Transverse colon (tissue), 4 donors: ENCODE measurements around the gene JHY. TPM values are rescaled to one million over a fixed set of nuclear protein-coding genes. Genes with fewer than 3 reads are reported as not detected.

Experiments used
- DNase-seq: peaks from one replicate; pipeline ENCODE4 v3.0.0-alpha.2; 2019
- H3K27ac ChIP-seq, 4 donors: fragments of 200-600 bp; sonication (generic); 2 replicates each; pipeline ENCODE4 v1.5.1; 2016 to 2018; ENCODE audit warnings: inconsistent platforms in 4 of 4
- H3K27me3 ChIP-seq: fragments of 200-600 bp; sonication (generic); 2 replicates; pipeline ENCODE4 v1.5.1; 2017; ENCODE audit warnings: inconsistent platforms
- H3K36me3 ChIP-seq, 4 donors: fragments of 200-600 bp; sonication (generic); 2 replicates each; pipeline ENCODE4 v1.5.1; 2017 to 2019; ENCODE audit warnings: inconsistent platforms in 4 of 4
- H3K4me1 ChIP-seq, 4 donors: fragments of 200-600 bp; sonication (generic); 2 replicates each; pipeline ENCODE4 v1.5.1; 2017 to 2020; ENCODE audit warnings: inconsistent platforms in 4 of 4
- H3K4me3 ChIP-seq, 4 donors: fragments of 200-600 bp; sonication (generic); 1 replicate in 1 of 4; 2 replicates in 3 of 4; pipeline versions ENCODE4 v1.5.1 to v1.6.1; 2017 to 2019; ENCODE audit warnings: inconsistent platforms in 4 of 4
- H3K9me3 ChIP-seq, 2 donors: fragments of 200-600 bp; sonication (generic); 2 replicates each; pipeline ENCODE4 v1.5.1; 2017 to 2019; ENCODE audit warnings: inconsistent platforms in 2 of 2
- EP300 ChIP-seq: sonication (generic); formaldehyde crosslinking; IDR thresholded peaks from one replicate; pipeline ENCODE4 v1.6.1; 2017; ENCODE audit warnings: antibody characterized with exemption, low read depth
- POLR2A ChIP-seq: fragments of 450-650 bp; IDR thresholded peaks from one replicate; pipeline ENCODE4 v1.6.1; 2016; ENCODE audit warnings: antibody characterized with exemption, mild to moderate bottlenecking, moderate library complexity
- POLR2AphosphoS5 ChIP-seq, 3 donors: sonication (generic); formaldehyde crosslinking; IDR thresholded peaks; one replicate each; pipeline ENCODE4 v1.6.1; 2016; ENCODE audit warnings: antibody characterized with exemption in 3 of 3
- WGBS, 2 donors: methylation state at CpG; one replicate each; pipeline ENCODE4 v1.1.5; 2018; ENCODE audit warnings: low coverage in 1 of 2; 5-methylcytosine and 5-hydroxymethylcytosine counted together
- in situ Hi-C, 4 donors: fragments of 200-750 bp; cut with MboI; loops; one replicate each; pipeline versions ENCODE4 v1.15.0 to v1.15.1; 2017; ENCODE audit warnings: low sequenced_read_pairs in 3 of 4, low pct_ligation_motif_present in 1 of 4, low pct_unique_long_range_greater_than_20kb in 1 of 4
- intact Hi-C: fragments of 100-400 bp; cut with DNase I; formaldehyde crosslinking; loops from one replicate; pipeline ENCODE4 v1.15.1; 2023; ENCODE audit warnings: low total_unique reads
- total RNA-seq, 4 donors: library from RNA; depleted of rRNA; stranded (reverse); fragments of >200 nt; gene quantifications; one replicate each; pipeline ENCODE4 v1.1.0, GENCODE V29; 2016
- TF ChIP-seq, protein P1 (sequence below), 5 experiments: fragments of 200-600 bp in 3 of 5; fragments of 450-650 bp in 2 of 5; sonication (generic) in 3 of 5; IDR thresholded peaks; 1 replicate in 2 of 5; 2 replicates in 3 of 5; pipeline ENCODE4 v1.5.1; 2016 to 2017; ENCODE audit warnings: antibody characterized with exemption in 5 of 5, inconsistent platforms in 3 of 5, mild to moderate bottlenecking in 2 of 5, moderate library complexity in 1 of 5

JHY gene
- total RNA-seq, 4 donors from 2014 or later = 2.0 to 5.2 (median 4.4) TPM; not detected in 1

DNA sequence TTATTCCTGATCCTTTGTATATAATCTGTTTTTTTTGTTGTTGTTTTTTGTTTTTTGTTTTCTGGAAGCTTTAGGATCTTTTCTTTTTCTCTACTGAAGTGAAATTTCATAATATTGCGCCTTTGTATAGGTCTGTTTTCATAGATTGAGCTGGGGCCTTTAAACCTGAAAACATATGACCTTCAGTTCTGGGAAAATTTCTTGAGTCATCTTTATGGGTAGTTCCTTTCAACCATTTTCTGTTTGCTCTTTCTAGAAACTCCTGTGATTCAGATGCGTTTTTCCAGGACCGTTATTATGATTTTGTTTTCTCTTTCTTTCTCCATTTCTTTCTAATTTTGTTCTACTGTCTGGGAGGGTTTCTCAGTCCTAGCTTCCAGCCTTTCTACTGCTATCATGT, 55.4 kb downstream of the JHY start:
- Histone ChIP-seq H3K27me3 (no peaks in the 10 kb centered on the region), H3K4me1 (no peaks in the 10 kb centered on the region), H3K9me3 (no peaks in the 10 kb centered on the region), H3K4me3 (no peak overlapping the region), H3K27ac (no peak overlapping the region), H3K36me3 (no peaks in the 10 kb centered on the region)
- 70 to 100% methylated on average over 1 to 3 of the region's 3 CpGs for WGBS, 2 donors
- TF ChIP-seq EP300 (no peak), POLR2A (no peak), POLR2AphosphoS5 (IDR thresholded peaks at IDR 0.05) (no peak)
- TF ChIP-seq, protein P1, sequence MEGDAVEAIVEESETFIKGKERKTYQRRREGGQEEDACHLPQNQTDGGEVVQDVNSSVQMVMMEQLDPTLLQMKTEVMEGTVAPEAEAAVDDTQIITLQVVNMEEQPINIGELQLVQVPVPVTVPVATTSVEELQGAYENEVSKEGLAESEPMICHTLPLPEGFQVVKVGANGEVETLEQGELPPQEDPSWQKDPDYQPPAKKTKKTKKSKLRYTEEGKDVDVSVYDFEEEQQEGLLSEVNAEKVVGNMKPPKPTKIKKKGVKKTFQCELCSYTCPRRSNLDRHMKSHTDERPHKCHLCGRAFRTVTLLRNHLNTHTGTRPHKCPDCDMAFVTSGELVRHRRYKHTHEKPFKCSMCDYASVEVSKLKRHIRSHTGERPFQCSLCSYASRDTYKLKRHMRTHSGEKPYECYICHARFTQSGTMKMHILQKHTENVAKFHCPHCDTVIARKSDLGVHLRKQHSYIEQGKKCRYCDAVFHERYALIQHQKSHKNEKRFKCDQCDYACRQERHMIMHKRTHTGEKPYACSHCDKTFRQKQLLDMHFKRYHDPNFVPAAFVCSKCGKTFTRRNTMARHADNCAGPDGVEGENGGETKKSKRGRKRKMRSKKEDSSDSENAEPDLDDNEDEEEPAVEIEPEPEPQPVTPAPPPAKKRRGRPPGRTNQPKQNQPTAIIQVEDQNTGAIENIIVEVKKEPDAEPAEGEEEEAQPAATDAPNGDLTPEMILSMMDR (IDR thresholded peaks at IDR 0.05) = no peak
- in situ Hi-C loops (no loop called here), intact Hi-C loops (no loop called here)
- DNase-seq = no peak

- no peak for DNase-seq
- H3K4me1 ChIP-seq = no peaks in the 10 kb centered on the region
- no peak for TF ChIP-seq EP300
- no peak for TF ChIP-seq POLR2AphosphoS5 (IDR thresholded peaks at IDR 0.05)
- TF ChIP-seq POLR2A = no peak
- TF ChIP-seq, protein P1 (IDR thresholded peaks at IDR 0.05) = no peak
- no peaks in the 10 kb centered on the region for H3K9me3 ChIP-seq
- in situ Hi-C loops (no loop called here), intact Hi-C loops (no loop called here)
- H3K27ac ChIP-seq = no peak overlapping the region
- H3K4me3 ChIP-seq = no peak overlapping the region
- 90 to 100% methylated on average over 2 of the region's 2 CpGs for WGBS, 2 donors
- no peaks in the 10 kb centered on the region for H3K36me3 ChIP-seq
- no peaks in the 10 kb centered on the region for H3K27me3 ChIP-seq
Observed at GRCh38 chr11:122938557-122938956, 56.0 kb downstream of the JHY start.

- Histone ChIP-seq H3K27me3 (no peaks in the 10 kb centered on the region), H3K4me1 (no peaks in the 10 kb centered on the region), H3K27ac (no peak overlapping the region), H3K4me3 (no peak overlapping the region), H3K9me3 (no peaks in the 10 kb centered on the region), H3K36me3 (no peaks in the 10 kb centered on the region)
- TF ChIP-seq POLR2AphosphoS5 (IDR thresholded peaks at IDR 0.05) (no peak), EP300 (no peak), POLR2A (no peak)
- TF ChIP-seq, protein P1 (IDR thresholded peaks at IDR 0.05) = no peak
- WGBS, 2 donors = 56 to 83% methylated on average over 2 of the region's 2 CpGs
- no peak for DNase-seq
- in situ Hi-C loops = no loop called here
- intact Hi-C loops = no loop called here
Observed at GRCh38 chr11:122951211-122951610, 68.7 kb downstream of the JHY start.

- Histone ChIP-seq H3K4me1 (no peaks in the 10 kb centered on the region), H3K36me3 (no peaks in the 10 kb centered on the region), H3K27me3 (no peaks in the 10 kb centered on the region), H3K9me3 (no peaks in the 10 kb centered on the region), H3K27ac (no peak overlapping the region), H3K4me3 (no peak overlapping the region)
- no peak for DNase-seq
- 85% methylated on average over 4 of the region's 4 CpGs; no CpG with 5 or more reads in 1 of the 2 donors for WGBS, 2 donors
- intact Hi-C loops = no loop called here
- in situ Hi-C loops = no loop called here
- TF ChIP-seq, protein P1 (IDR thresholded peaks at IDR 0.05) = no peak
- TF ChIP-seq EP300 = no peak
- no peak for TF ChIP-seq POLR2A
- TF ChIP-seq POLR2AphosphoS5 (IDR thresholded peaks at IDR 0.05) = no peak
Observed at GRCh38 chr11:122954455-122954854, 71.9 kb downstream of the JHY start.
